Measurements from ENCODE around the gene TSHZ3. TPM values are rescaled to one million over a fixed set of nuclear protein-coding genes. Genes with fewer than 3 reads are reported as not detected.

TSHZ3 gene
- total RNA-seq, 1 experiment from 2014 or later: 0.05 TPM

DNA sequence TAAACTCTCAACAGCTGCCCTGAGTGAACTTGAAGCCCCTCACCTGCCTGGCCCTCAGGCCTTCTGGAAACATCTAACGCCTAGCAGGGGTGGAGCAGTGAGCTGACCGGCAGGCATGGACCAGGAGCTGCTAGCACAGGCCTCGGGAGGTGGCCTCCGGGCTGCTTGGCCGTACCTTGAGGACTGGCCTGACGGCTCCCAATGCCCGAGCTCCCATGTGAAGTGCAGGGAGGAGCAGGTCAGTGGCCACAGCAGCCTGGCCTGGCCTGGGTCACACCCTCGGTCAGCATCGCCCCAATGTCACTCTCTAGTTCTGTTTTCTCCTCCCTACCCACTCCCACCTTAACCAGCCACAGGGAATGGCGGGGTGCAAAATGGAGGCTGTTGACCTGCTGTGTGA is 19.0 kb downstream of the TSHZ3 start:
- H3K27ac ChIP-seq (ENCODE audit: low read depth, low read length): no peak overlapping the region
- ATAC-seq (no peak), DNase-seq (ENCODE audit: low read depth, low spot score) (no peak)
- no peaks in the 10 kb centered on the region for H3K27me3 ChIP-seq (ENCODE audit: insufficient read depth, low read length)
- no peak overlapping the region for H3K4me3 ChIP-seq (replicated peaks in 1 of 2; ENCODE audit: low read depth in 1 of 2, low read length in 2 of 2)
- ChIA-PET POLR2A (no interaction called here), CTCF (no interaction called here), RAD21 (ENCODE audit: low non-redundant PET in 1 of 2, low total read pairs in 2 of 2, uncharacterized antibody in 2 of 2, unreplicated experiment in 2 of 2) (no interaction called here)
- H3K79me2 ChIP-seq (ENCODE audit: insufficient read depth, low read length): no peaks in the 10 kb centered on the region
- H3K4me2 ChIP-seq (ENCODE audit: low read length): no peak overlapping the region
- no peak overlapping the region for H2AFZ ChIP-seq (ENCODE audit: low read depth, low read length, poor library complexity, severe bottlenecking)
- H4K20me1 ChIP-seq (ENCODE audit: insufficient read depth): no peaks in the 10 kb centered on the region
- H3K9me2 ChIP-seq (ENCODE audit: insufficient read depth): no peaks in the 10 kb centered on the region
- no peak overlapping the region for H3K9ac ChIP-seq (ENCODE audit: low read length)
- no peaks in the 10 kb centered on the region for H3K4me1 ChIP-seq (ENCODE audit: control insufficient read depth in 1 of 2, insufficient read depth in 2 of 2, low read length in 2 of 2)
- intact Hi-C loops (cut with micrococcal nuclease): no loop called here
- H3K9me3 ChIP-seq (ENCODE audit: control insufficient read depth in 1 of 2, insufficient read depth in 1 of 2, low read depth in 1 of 2, low read length in 2 of 2): peaks cover 11 to 32% of the 10 kb centered on the region in 2 experiments; a peak in 2 of 4 replicates
- H3K36me3 ChIP-seq (ENCODE audit: control insufficient read depth in 1 of 2, insufficient read depth in 2 of 2, low read length in 2 of 2): no peaks in the 10 kb centered on the region
- no TSS peak for BruUV-seq (replicated peaks)
- TF ChIP-seq EZH2phosphoT487 (IDR thresholded peaks at IDR 0.05; ENCODE audit: borderline replicate concordance) (no peak), SRF (IDR thresholded peaks at IDR 0.05; ENCODE audit: low read depth) (no peak), TCF7L2 (IDR thresholded peaks at IDR 0.05; ENCODE audit: borderline replicate concordance, extremely low read depth, insufficient read depth, insufficient read length) (no peak), REST (IDR thresholded peaks at IDR 0.05; ENCODE audit: low read depth) (no peak), EZH2 (IDR thresholded peaks at IDR 0.05) (no peak), EGR1 (IDR thresholded peaks at IDR 0.05; ENCODE audit: low read depth) (no peak), ZBTB33 (IDR thresholded peaks at IDR 0.05; ENCODE audit: extremely low read depth, insufficient replicate concordance, low read length) (no peak), ZFX (IDR thresholded peaks at IDR 0.05) (no peak), ATF3 (IDR thresholded peaks at IDR 0.05) (no peak), RAD21 (IDR thresholded peaks at IDR 0.05; ENCODE audit: low read depth) (no peak)
- TF ChIP-seq, protein P1, sequence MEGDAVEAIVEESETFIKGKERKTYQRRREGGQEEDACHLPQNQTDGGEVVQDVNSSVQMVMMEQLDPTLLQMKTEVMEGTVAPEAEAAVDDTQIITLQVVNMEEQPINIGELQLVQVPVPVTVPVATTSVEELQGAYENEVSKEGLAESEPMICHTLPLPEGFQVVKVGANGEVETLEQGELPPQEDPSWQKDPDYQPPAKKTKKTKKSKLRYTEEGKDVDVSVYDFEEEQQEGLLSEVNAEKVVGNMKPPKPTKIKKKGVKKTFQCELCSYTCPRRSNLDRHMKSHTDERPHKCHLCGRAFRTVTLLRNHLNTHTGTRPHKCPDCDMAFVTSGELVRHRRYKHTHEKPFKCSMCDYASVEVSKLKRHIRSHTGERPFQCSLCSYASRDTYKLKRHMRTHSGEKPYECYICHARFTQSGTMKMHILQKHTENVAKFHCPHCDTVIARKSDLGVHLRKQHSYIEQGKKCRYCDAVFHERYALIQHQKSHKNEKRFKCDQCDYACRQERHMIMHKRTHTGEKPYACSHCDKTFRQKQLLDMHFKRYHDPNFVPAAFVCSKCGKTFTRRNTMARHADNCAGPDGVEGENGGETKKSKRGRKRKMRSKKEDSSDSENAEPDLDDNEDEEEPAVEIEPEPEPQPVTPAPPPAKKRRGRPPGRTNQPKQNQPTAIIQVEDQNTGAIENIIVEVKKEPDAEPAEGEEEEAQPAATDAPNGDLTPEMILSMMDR (IDR thresholded peaks at IDR 0.05 in 2 of 3, conservative IDR thresholded peaks at IDR 0.05 in 1 of 3; ENCODE audit: borderline replicate concordance in 1 of 3, insufficient read depth in 1 of 3, low read depth in 2 of 3, low read length in 2 of 3): no peak

Data from HCT116 (cell line).